GM12878 (cell line): Measurements from ENCODE around the gene NEU4. TPM values are rescaled to one million over a fixed set of nuclear protein-coding genes. Genes with fewer than 3 reads are reported as not detected.
A peak's percentile ranks its signal among the peaks of the same experiment; 100 is the strongest.

ENCODE experiments used
- ATAC-seq: fragments of 200-7000 bp; cut with Tn5 transposase; 3 replicates; pipeline ENCODE4 v1.9.1; 2020; ENCODE audit warnings: mild to moderate bottlenecking, moderate library complexity
- Bru-seq: library from RNA; stranded (reverse); fragments of 400-500 nt; gene quantifications from one replicate; lab custom pipeline; 2021; lab: Mats Ljungman, UMichigan
- BruChase-seq, 2 experiments: library from RNA; stranded (reverse); fragments of 400-500 nt; gene quantifications; one replicate each; lab custom pipeline; 2021; lab: Mats Ljungman, UMichigan
- BruUV-seq: library from RNA; stranded (reverse); fragments of 400-500 nt; replicated peaks from 2 replicates; lab custom pipeline; 2021; lab: Mats Ljungman, UMichigan
- CTCF ChIA-PET: fragments of 300-600 bp; sonication (Branson Sonifier 250); formaldehyde crosslinking; extraction: SDS; loops from one replicate; lab custom pipeline; 2021; ENCODE audit warnings: inconsistent platforms; lab: Yijun Ruan, JAX
- POLR2A ChIA-PET: fragments of 350-600 bp; formaldehyde crosslinking; extraction: SDS; loops from one replicate; lab custom pipeline; 2021; ENCODE audit warnings: inconsistent platforms; lab: Charles Lee
- RAD21 ChIA-PET: fragments of 300-600 bp; sonication (Branson Sonifier 250); formaldehyde crosslinking; loops from one replicate; lab custom pipeline; 2023; ENCODE audit warnings: antibody characterized with exemption; ENCODE audit not compliant: unreplicated experiment; lab: Charles Lee
- SMC1A ChIA-PET: fragments of 300-600 bp; sonication (Branson Sonifier 250); formaldehyde crosslinking; loops from one replicate; lab custom pipeline; 2023; ENCODE audit not compliant: unreplicated experiment, uncharacterized antibody; lab: Charles Lee
- DNase-seq: peaks from one replicate; pipeline ENCODE4 v3.0.0-alpha.2; 2011; ENCODE audit warnings: low read depth, low spot score
- FAIRE-seq: peaks from 3 replicates; lab custom pipeline; 2011; peaks lifted over from hg19 to GRCh38; lab: Jason Lieb, UNC
- H2AFZ ChIP-seq: 2 replicates; pipeline ENCODE4 v1.6.0; 2011; ENCODE audit warnings: low read depth, low read length, control low read depth; ENCODE audit not compliant: control insufficient read depth
- H3K27ac ChIP-seq: 2 replicates; pipeline ENCODE4 v1.5.1; 2011; ENCODE audit warnings: control low read depth; ENCODE audit not compliant: control insufficient read depth, insufficient read depth
- H3K27me3 ChIP-seq, 2 experiments: replicated peaks in 1 of 2; 2 replicates each; pipeline versions ENCODE4 v1.6.0 to v1.6.1; 2011; ENCODE audit warnings: low read length in 1 of 2; ENCODE audit not compliant: control insufficient read depth in 2 of 2, insufficient read depth in 2 of 2
- H3K36me3 ChIP-seq, 2 experiments: 2 replicates each; pipeline ENCODE4 v1.5.1; 2011; ENCODE audit warnings: low read length in 1 of 2; ENCODE audit not compliant: control insufficient read depth in 2 of 2, insufficient read depth in 2 of 2
- H3K4me1 ChIP-seq: 2 replicates; pipeline ENCODE4 v1.6.1; 2011; ENCODE audit warnings: mild to moderate bottlenecking, low read length, moderate library complexity, mixed read lengths; ENCODE audit not compliant: control insufficient read depth, insufficient read depth
- H3K4me2 ChIP-seq: 2 replicates; pipeline ENCODE4 v1.6.0; 2011; ENCODE audit warnings: control low read depth; ENCODE audit not compliant: control insufficient read depth, insufficient read depth
- H3K4me3 ChIP-seq: fragments of 200-600 bp; sonication (generic); 2 replicates; pipeline ENCODE4 v1.5.1; 2016
- H3K79me2 ChIP-seq: 2 replicates; pipeline ENCODE4 v1.6.0; 2011; ENCODE audit warnings: low read length; ENCODE audit not compliant: control insufficient read depth, insufficient read depth
- H3K9ac ChIP-seq: 2 replicates; pipeline ENCODE4 v1.8.0; 2011; ENCODE audit warnings: low read length, control low read depth, mixed read lengths; ENCODE audit not compliant: control insufficient read depth, insufficient read depth
- H3K9me3 ChIP-seq: replicated peaks from 3 replicates; pipeline ENCODE4 v1.5.1; 2011; ENCODE audit warnings: mild to moderate bottlenecking, low read length; ENCODE audit not compliant: control insufficient read depth, insufficient read depth
- H4K20me1 ChIP-seq: 2 replicates; pipeline ENCODE4 v1.6.0; 2011; ENCODE audit not compliant: control insufficient read depth, insufficient read depth
- CREB1 ChIP-seq: IDR thresholded peaks from 2 replicates; pipeline ENCODE4 v1.6.1; 2012; ENCODE audit warnings: low read depth, mild to moderate bottlenecking, inconsistent platforms
- EED ChIP-seq: sonication (generic); IDR thresholded peaks from 2 replicates; pipeline ENCODE4 v1.6.1; 2016; ENCODE audit warnings: antibody characterized with exemption, low read depth
- HCFC1 ChIP-seq: fragments of 150-350 bp; IDR thresholded peaks from 2 replicates; pipeline ENCODE4 v1.6.1; 2014; ENCODE audit warnings: low read length
- KDM1A ChIP-seq: fragments of 200-600 bp; sonication (generic); IDR thresholded peaks from 2 replicates; pipeline ENCODE4 v1.6.1; 2016; ENCODE audit warnings: borderline replicate concordance
- KLF5 ChIP-seq: fragments of 450-650 bp; IDR thresholded peaks from 2 replicates; pipeline ENCODE4 v1.6.1; 2014; ENCODE audit warnings: mild to moderate bottlenecking; ENCODE audit not compliant: partially characterized antibody
- NFYA ChIP-seq: IDR thresholded peaks from 2 replicates; pipeline ENCODE4 v1.6.1; 2011; ENCODE audit warnings: low read depth, mild to moderate bottlenecking, low read length, improper control_type of control experiment, borderline replicate concordance
- NR2F1 ChIP-seq: fragments of 450-650 bp; conservative IDR thresholded peaks from 2 replicates; pipeline ENCODE4 v1.6.1; 2017; ENCODE audit warnings: mild to moderate bottlenecking
- PAX8 ChIP-seq: fragments of 450-650 bp; IDR thresholded peaks from 2 replicates; pipeline ENCODE4 v1.6.1; 2017; ENCODE audit warnings: mild to moderate bottlenecking, moderate library complexity
- POLR2A ChIP-seq: IDR thresholded peaks from 2 replicates; pipeline ENCODE4 v1.6.1; 2011; ENCODE audit warnings: low read depth, mild to moderate bottlenecking, low read length
- POU2F2 ChIP-seq: IDR thresholded peaks from 3 replicates; pipeline ENCODE4 v1.6.1; 2011; ENCODE audit warnings: low read depth, mild to moderate bottlenecking, low read length, borderline replicate concordance
- SMC3 ChIP-seq: IDR thresholded peaks from 2 replicates; pipeline ENCODE4 v1.6.1; 2011; ENCODE audit warnings: low read length, improper control_type of control experiment, borderline replicate concordance
- SP1 ChIP-seq: IDR thresholded peaks from one replicate; pipeline ENCODE4 v1.6.1; 2011; ENCODE audit warnings: low read depth, low read length
- TCF12 ChIP-seq: IDR thresholded peaks from 2 replicates; pipeline ENCODE4 v1.6.1; 2011; ENCODE audit warnings: low read depth, mild to moderate bottlenecking, low read length
- ZNF217 ChIP-seq: fragments of 450-650 bp; IDR thresholded peaks from 2 replicates; pipeline ENCODE4 v1.6.1; 2017; ENCODE audit warnings: antibody characterized with exemption, mild to moderate bottlenecking
- WGBS: methylation state at CpG from one replicate; pipeline ENCODE4 v1.1.6; 2016; ENCODE audit warnings: low lambda C conversion rate; ENCODE audit not compliant: insufficient replicate concordance, insufficient coverage; ENCODE audit errors: missing lambda C conversion rate; 5-methylcytosine and 5-hydroxymethylcytosine counted together
- in situ Hi-C: fragments of 300-500 bp; cut with MboI; formaldehyde crosslinking; loops from 9 replicates; pipeline ENCODE4 v1.14.3; 2018; ENCODE audit warnings: mixed read lengths
- intact Hi-C: fragments of 100-400 bp; cut with micrococcal nuclease; formaldehyde crosslinking; loops from one replicate; pipeline ENCODE4 v1.14.2; 2022; ENCODE audit not compliant: unreplicated experiment
- long read RNA-seq, 2 experiments: library from polyadenylated mRNA; unstranded; transcript quantifications; one replicate each; pipeline ENCODE4 v2.0.0, GENCODE V29; 2019 to 2020
- polyA minus RNA-seq, 3 experiments: library from RNA; depleted of rRNA, polyadenylated mRNA; stranded (reverse); fragments of >200 nt; gene quantifications; 2 replicates each; pipeline ENCODE4 v1.2.3, GENCODE V29; 2011
- polyA plus RNA-seq, 11 experiments: library from polyadenylated mRNA; depleted of rRNA in 4 of 11; unstranded in 6 of 11; stranded (reverse) in 5 of 11; fragments of >200 nt; fragmentation: Nextera tagmentation in 4 of 11; fragmentation: Illumina TruSeq in 1 of 11; extraction: Ambion mirVana in 4 of 11; extraction: Trizol in 1 of 11; gene quantifications; 1 replicate in 1 of 11; 2 replicates in 10 of 11; pipeline versions ENCODE4 v1.2.1 to v1.2.3, GENCODE V29; 2011 to 2016; ENCODE audit warnings: inconsistent platforms in 2 of 11, missing spikeins in 2 of 11, low read depth in 1 of 11
- total RNA-seq, 4 experiments: library from RNA; depleted of rRNA in 3 of 4; stranded (reverse); fragments of >200 nt in 3 of 4; fragmentation: Illumina TruSeq in 1 of 4; extraction: Trizol in 1 of 4; gene quantifications; 2 replicates each; pipeline versions ENCODE4 v1.2.1 to v1.2.3, GENCODE V29; 2013 to 2021
- TF ChIP-seq, protein P1 (sequence below): IDR thresholded peaks from 2 replicates; pipeline ENCODE4 v1.6.1; 2012; ENCODE audit warnings: low read length, inconsistent platforms
- TF ChIP-seq, protein P2 (sequence below): fragments of 450-650 bp; IDR thresholded peaks from 2 replicates; pipeline ENCODE4 v1.6.1; 2017; ENCODE audit warnings: mild to moderate bottlenecking, moderate library complexity

The NEU4 gene, protein sequence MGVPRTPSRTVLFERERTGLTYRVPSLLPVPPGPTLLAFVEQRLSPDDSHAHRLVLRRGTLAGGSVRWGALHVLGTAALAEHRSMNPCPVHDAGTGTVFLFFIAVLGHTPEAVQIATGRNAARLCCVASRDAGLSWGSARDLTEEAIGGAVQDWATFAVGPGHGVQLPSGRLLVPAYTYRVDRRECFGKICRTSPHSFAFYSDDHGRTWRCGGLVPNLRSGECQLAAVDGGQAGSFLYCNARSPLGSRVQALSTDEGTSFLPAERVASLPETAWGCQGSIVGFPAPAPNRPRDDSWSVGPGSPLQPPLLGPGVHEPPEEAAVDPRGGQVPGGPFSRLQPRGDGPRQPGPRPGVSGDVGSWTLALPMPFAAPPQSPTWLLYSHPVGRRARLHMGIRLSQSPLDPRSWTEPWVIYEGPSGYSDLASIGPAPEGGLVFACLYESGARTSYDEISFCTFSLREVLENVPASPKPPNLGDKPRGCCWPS
- 1.1 and 1.3 TPM in 2 replicates for total RNA-seq (2013; cell fraction: nucleolus; rRNA removed)
- 0.05 and 0.06 TPM in 2 replicates for total RNA-seq (2014; rRNA removed)
- total RNA-seq (2014; rRNA removed; fragmentation: Illumina TruSeq; extraction: Trizol), result 0.05 TPM in 1 of 2 replicates, not detected in the other
- total RNA-seq (2021), result 0.28 and 0.98 TPM in 2 replicates
- polyA plus RNA-seq (2011; ENCODE audit: low read depth), result not detected
- not detected in 2 replicates for polyA plus RNA-seq (2011; rRNA removed)
- polyA plus RNA-seq (2011; cell fraction: cytosol; rRNA removed), result 0.06 and 0.12 TPM in 2 replicates
- polyA plus RNA-seq (2011; cell fraction: nucleus; rRNA removed), result 0.24 and 0.32 TPM in 2 replicates
- 0.31 and 0.56 TPM in 2 replicates for polyA plus RNA-seq (2012)
- polyA plus RNA-seq (2014; fragmentation: Illumina TruSeq; extraction: Trizol), result 0.01 TPM in 1 of 2 replicates, not detected in the other
- polyA plus RNA-seq (2014; fragmentation: Nextera tagmentation; extraction: Ambion mirVana), result not detected
- 0.08 and 0.14 TPM in 2 replicates for polyA plus RNA-seq (2014; rRNA removed)
- polyA plus RNA-seq (2016; fragmentation: Nextera tagmentation; extraction: Ambion mirVana), result under 1 TPM in 1 of 2 experiments, not detected in 1; 0.23 TPM
- polyA minus RNA-seq (2011; rRNA and poly(A)+ RNA removed), result 0.05 TPM in 1 of 2 replicates, not detected in the other
- not detected in 2 replicates for polyA minus RNA-seq (2011; cell fraction: cytosol; rRNA and poly(A)+ RNA removed)
- 0.86 TPM in 1 of 2 replicates, not detected in the other for polyA minus RNA-seq (2011; cell fraction: nucleus; rRNA and poly(A)+ RNA removed)
- percentile 26 among the genes with signal in this experiment for Bru-seq, nascent RNA
- percentile 28 among the genes with signal in this experiment for BruChase-seq, experiment 1, labeled RNA remaining after a 6-hour chase
- percentile 22 among the genes with signal in this experiment for BruChase-seq, experiment 2, labeled RNA remaining after a 2-hour chase
- long read RNA-seq, experiment 1, result 0 reads
- long read RNA-seq, experiment 2, result 0 reads

DNA sequence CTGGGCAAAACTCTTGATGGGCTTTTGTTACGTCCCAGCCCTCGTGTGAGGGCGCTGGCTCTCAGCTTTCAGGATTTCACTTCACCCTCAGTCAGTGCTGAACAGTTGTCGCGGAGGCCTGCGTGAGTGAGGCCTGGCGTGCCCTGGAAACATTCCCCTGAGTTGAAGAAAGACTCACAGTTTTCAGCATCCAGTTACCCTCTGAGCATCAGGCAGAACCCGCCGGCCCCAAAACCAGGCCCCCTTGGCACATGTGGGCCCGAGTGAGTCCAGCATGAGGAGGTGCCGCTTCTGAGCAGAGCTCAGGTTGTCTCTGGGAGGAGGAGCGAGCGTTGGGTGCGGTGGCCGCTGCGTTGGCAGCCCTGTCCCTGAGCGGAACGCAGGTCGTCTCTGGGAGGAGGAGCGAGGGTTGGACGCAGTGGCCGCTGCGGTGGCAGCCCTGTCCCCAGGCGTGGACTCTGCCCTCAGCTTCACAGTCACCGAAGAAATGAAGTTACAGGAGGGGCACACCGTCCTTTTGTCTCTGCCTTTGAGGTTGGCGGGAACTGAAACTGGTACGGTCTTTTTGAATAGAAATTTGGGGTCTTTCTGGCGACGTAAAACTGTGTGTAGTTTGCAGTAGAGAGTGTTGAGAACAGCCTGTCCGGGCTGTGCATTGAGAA, at the start of gene NEU4:
NEU4 (plus strand) TSS at position 473 of the 662 bp plus-strand sequence. CDS start 5,292 bp downstream, outside the sequence.
- Histone ChIP-seq H3K4me3 (no peak within 1 kb of the TSS), H3K36me3 (no peaks in the 10 kb centered on the region), H3K27me3 (no peaks in the 10 kb centered on the region; a peak in 1 of 4 replicates), H2AFZ (no peak within 1 kb of the TSS), H3K27ac (no peak within 1 kb of the TSS), H3K79me2 (no peaks in the 10 kb centered on the region), H3K4me1 (peaks cover 11% of the 10 kb centered on the region), H3K4me2 (no peak within 1 kb of the TSS), H3K9ac (no peak within 1 kb of the TSS), H4K20me1 (no peaks in the 10 kb centered on the region), H3K9me3 (no peaks in the 10 kb centered on the region)
- DNase-seq (no peak), FAIRE-seq (no peak), ATAC-seq (no peak)
- WGBS, result 81% methylated on average over 31 of the region's 31 CpGs
- no TSS peak for BruUV-seq
- ChIA-PET SMC1A (no interaction called here), RAD21 (no interaction called here), POLR2A (no interaction called here), CTCF (interaction anchor here (2.1 kb wide), 1 partner anchor 20 kb away, joined by 6 read pairs; no protein-coding TSS in a partner anchor)
- intact Hi-C loops (no loop called here), in situ Hi-C loops (no loop called here)
- TF ChIP-seq ZNF217 (no peak), NFYA (no peak), SP1 (no peak), PAX8 (no peak), POU2F2 (no peak), POLR2A (no peak), KLF5 (no peak), SMC3 (no peak), NR2F1 (no peak), CREB1 (no peak), KDM1A (no peak), HCFC1 (no peak), EED (no peak), TCF12 (no peak)
- TF ChIP-seq, protein P1, sequence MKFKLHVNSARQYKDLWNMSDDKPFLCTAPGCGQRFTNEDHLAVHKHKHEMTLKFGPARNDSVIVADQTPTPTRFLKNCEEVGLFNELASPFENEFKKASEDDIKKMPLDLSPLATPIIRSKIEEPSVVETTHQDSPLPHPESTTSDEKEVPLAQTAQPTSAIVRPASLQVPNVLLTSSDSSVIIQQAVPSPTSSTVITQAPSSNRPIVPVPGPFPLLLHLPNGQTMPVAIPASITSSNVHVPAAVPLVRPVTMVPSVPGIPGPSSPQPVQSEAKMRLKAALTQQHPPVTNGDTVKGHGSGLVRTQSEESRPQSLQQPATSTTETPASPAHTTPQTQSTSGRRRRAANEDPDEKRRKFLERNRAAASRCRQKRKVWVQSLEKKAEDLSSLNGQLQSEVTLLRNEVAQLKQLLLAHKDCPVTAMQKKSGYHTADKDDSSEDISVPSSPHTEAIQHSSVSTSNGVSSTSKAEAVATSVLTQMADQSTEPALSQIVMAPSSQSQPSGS, result no peak
- TF ChIP-seq, protein P2, sequence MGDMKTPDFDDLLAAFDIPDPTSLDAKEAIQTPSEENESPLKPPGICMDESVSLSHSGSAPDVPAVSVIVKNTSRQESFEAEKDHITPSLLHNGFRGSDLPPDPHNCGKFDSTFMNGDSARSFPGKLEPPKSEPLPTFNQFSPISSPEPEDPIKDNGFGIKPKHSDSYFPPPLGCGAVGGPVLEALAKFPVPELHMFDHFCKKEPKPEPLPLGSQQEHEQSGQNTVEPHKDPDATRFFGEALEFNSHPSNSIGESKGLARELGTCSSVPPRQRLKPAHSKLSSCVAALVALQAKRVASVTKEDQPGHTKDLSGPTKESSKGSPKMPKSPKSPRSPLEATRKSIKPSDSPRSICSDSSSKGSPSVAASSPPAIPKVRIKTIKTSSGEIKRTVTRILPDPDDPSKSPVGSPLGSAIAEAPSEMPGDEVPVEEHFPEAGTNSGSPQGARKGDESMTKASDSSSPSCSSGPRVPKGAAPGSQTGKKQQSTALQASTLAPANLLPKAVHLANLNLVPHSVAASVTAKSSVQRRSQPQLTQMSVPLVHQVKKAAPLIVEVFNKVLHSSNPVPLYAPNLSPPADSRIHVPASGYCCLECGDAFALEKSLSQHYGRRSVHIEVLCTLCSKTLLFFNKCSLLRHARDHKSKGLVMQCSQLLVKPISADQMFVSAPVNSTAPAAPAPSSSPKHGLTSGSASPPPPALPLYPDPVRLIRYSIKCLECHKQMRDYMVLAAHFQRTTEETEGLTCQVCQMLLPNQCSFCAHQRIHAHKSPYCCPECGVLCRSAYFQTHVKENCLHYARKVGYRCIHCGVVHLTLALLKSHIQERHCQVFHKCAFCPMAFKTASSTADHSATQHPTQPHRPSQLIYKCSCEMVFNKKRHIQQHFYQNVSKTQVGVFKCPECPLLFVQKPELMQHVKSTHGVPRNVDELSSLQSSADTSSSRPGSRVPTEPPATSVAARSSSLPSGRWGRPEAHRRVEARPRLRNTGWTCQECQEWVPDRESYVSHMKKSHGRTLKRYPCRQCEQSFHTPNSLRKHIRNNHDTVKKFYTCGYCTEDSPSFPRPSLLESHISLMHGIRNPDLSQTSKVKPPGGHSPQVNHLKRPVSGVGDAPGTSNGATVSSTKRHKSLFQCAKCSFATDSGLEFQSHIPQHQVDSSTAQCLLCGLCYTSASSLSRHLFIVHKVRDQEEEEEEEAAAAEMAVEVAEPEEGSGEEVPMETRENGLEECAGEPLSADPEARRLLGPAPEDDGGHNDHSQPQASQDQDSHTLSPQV, result no peak
